GM10248 (cell line): ENCODE results near the gene NPDC1.

ENCODE experiments used
- CTCF ChIA-PET: fragments of 300-600 bp; sonication (Branson Sonifier 250); formaldehyde crosslinking; extraction: SDS; loops from one replicate; lab custom pipeline; 2021; ENCODE audit warnings: antibody characterized with exemption; lab: Yijun Ruan, JAX
- POLR2A ChIA-PET: fragments of 350-650 bp; sonication (Branson Sonifier 250); formaldehyde crosslinking; extraction: SDS; loops from one replicate; lab custom pipeline; 2020; ENCODE audit warnings: antibody characterized with exemption; lab: Yijun Ruan, JAX
- DNase-seq: peaks from one replicate; pipeline ENCODE4 v3.0.0; 2012; ENCODE audit errors: extremely low spot score
- TF ChIP-seq, protein P1 (sequence below): IDR thresholded peaks from 2 replicates; pipeline ENCODE4 v1.5.1; 2012; ENCODE audit warnings: mild to moderate bottlenecking, low read depth; ENCODE audit errors: extremely low read depth, missing control alignments, control extremely low read depth

Gene NPDC1

DNA sequence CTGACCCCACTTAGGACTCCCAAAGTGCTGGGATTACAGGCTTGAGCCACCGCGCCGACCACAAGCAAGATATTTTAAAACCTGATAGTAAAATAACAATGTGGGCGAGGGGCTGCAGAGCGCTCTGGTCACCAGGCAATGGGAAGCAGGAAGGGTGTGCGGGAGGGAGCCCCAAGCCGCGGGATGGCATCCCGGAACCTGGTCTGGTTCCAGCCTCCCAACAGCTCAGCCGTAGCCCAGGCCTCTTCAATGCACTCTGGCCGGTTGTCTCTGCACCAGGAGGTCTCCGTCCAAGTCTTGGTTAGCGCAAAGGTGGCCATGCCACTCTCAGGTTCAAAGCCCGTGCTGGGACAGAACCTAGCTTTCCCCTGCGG, 30.6 kb upstream of the NPDC1 start:
- no peak for DNase-seq
- CTCF ChIA-PET: interaction anchor here (1.0 to 3.6 kb wide), 10 partner anchors 9 to 160 kb away, joined by 3 to 17 read pairs (median 5); no protein-coding TSS in a partner anchor
- POLR2A ChIA-PET: interaction anchor here (0.9 kb wide), 1 partner anchor 42 kb away, joined by 3 read pairs; no protein-coding TSS in a partner anchor
- TF ChIP-seq, protein P1, sequence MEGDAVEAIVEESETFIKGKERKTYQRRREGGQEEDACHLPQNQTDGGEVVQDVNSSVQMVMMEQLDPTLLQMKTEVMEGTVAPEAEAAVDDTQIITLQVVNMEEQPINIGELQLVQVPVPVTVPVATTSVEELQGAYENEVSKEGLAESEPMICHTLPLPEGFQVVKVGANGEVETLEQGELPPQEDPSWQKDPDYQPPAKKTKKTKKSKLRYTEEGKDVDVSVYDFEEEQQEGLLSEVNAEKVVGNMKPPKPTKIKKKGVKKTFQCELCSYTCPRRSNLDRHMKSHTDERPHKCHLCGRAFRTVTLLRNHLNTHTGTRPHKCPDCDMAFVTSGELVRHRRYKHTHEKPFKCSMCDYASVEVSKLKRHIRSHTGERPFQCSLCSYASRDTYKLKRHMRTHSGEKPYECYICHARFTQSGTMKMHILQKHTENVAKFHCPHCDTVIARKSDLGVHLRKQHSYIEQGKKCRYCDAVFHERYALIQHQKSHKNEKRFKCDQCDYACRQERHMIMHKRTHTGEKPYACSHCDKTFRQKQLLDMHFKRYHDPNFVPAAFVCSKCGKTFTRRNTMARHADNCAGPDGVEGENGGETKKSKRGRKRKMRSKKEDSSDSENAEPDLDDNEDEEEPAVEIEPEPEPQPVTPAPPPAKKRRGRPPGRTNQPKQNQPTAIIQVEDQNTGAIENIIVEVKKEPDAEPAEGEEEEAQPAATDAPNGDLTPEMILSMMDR: no peak

DNA sequence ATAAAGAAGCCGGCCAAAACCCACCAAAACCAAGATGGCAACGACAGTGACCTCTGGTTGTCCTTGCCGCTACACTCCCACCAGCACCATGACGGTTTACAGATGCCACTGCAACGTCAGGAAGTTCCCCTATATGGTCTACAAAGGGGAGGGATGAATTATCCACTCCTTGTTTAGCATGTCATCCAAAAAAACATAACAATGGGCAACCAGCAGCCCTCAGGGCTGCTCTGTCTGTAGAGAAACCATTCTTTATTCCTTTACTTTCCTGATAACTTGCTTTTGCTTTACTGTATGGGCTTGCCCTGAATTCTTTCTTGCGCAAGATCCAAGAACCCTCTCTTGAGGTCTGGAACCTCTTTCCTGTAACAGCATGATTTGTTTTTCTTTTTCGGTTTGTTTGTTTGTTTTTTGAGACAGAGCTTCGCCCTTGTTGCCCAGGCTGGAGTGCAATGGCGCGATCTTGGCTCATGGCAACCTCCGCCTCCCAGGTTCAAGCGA, 29.3 kb upstream of the NPDC1 start:
- ChIA-PET CTCF (interaction anchor here (1.2 to 3.6 kb wide), 3 partner anchors 8 to 161 kb away, joined by 5 to 17 read pairs (median 7); no protein-coding TSS in a partner anchor), POLR2A (no interaction called here)
- no peak for DNase-seq
- TF ChIP-seq, protein P1: no peak

DNA sequence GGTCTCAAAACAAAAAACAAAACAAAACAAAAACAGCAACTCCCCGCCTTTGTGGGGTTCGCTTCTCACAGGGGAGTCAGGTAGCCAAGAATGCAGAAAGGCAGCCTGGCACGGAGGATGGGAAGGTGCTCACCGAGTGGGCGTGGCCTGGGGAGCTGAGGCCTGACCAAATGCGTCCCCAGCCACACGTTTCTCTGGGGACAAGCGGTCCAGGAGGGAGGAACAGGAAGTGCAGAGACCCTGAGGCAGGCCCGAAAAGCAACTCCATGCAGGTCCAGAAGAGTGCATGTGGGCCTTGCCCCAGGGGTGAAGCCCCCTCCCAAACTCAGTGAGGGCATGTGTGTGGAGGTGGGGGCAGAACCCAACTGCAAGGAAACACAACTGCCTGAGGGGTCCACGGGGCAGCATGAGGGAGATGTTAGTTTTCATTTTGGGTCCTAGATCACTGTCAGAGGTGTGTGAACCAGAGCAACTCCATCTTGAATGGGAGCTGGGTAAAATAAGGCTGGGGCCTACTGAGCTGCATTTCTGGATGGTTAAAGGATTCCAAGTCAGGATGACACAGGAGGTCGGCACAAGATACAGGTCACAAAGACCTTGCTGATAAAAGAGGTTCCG, 28.8 kb upstream of the NPDC1 start:
- DNase-seq: no peak
- CTCF ChIA-PET: interaction anchor here (1.2 to 3.6 kb wide), 3 partner anchors 7 to 162 kb away, joined by 5 to 17 read pairs (median 7); no protein-coding TSS in a partner anchor
- TF ChIP-seq, protein P1: no peak
- POLR2A ChIA-PET: no interaction called here

DNA sequence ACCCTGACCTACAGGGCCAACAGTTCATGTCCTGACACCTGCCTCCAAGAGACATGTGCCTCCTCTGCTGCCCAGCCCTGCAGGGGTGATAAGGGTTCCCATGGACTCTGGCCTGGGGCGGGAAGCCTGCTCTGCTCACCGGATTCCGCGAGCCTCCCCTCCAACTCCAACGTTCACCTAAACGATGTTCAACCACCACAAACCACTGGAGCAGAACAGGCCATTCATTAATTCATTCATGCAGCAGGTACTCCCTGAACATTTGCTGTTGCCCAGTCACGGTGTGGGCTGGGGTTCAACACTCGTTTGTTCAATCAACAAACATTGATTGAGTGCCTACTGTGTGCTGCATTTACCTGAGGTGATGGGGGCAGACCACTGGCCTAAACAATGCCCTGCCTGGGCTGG, 28.0 kb upstream of the NPDC1 start:
- ChIA-PET CTCF (interaction anchor here (11.6 kb wide), 1 partner anchor 41 kb away, joined by 202 read pairs; the partner anchor contains the start of genes ABCA2 and FUT7), POLR2A (no interaction called here)
- TF ChIP-seq, protein P1: no peak
- DNase-seq: no peak

DNA sequence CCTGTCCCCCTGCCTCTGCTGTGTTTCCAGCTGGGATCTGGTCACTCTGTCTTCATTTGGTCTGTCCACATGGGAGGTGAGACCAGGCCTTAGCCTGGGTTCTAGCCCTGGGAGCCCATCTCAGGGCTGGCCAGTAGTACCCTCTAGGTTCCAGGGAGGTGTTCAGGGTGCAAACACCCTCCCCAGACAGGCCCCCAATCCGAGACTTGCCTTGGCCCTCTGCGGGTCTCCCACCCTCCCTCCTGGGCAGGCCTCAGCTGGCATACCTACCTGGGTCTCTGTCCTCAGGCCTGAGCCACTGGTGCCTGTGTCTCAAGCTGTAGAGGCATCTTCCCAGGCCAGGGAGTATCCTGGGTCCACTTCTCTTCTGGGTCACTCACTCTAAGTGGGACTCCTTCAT, 25.3 kb upstream of the NPDC1 start:
- TF ChIP-seq, protein P1: no peak
- no peak for DNase-seq
- ChIA-PET POLR2A (interaction anchor here (1.6 kb wide), 1 partner anchor 15 kb away, joined by 6 read pairs; the partner anchor contains the start of gene MAN1B1), CTCF (interaction anchor here (1.0 to 11.6 kb wide), 11 partner anchors 8 to 224 kb away, joined by 3 to 202 read pairs (median 7); partner anchors contain the start of genes ABCA2, FUT7, MAN1B1 and NPDC1)

DNA sequence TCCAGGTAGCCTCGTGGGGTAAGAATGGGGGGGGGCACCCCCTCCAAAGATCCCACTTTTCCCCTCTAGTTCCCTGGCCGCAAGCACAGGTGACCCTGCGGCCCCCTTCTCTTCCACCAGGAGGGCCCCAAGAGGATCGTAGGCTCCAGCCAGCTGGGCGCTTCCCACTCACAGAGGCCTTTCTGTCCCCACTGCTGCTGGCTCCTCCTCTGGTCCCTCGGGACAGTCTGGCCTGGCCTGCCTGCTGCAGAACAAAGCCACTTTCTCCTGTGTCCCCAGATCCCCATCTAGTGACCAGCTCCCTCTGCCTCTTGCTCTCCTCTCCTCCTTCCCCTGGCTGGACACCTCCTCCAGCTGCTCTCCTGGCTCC, 24.9 kb upstream of the NPDC1 start:
- CTCF ChIA-PET: interaction anchor here (0.8 to 11.6 kb wide), 15 partner anchors 8 to 279 kb away, joined by 3 to 202 read pairs (median 7); partner anchors contain the start of genes ABCA2, FUT7, GRIN1 and MAN1B1
- TF ChIP-seq, protein P1: no peak
- POLR2A ChIA-PET: interaction anchor here (0.6 to 1.6 kb wide), 6 partner anchors 12 to 269 kb away, joined by 3 to 6 read pairs (median 4); partner anchors contain the start of genes AJM1, CLIC3 and MAN1B1
- DNase-seq: peak; percentile 44
